Kidney epithelial cell (primary cell): ENCODE data around the gene CLN5. TPM values are rescaled to one million over a fixed set of nuclear protein-coding genes. Genes with fewer than 3 reads are reported as not detected.
A peak's percentile ranks its signal among the peaks of the same experiment; 100 is the strongest.

Experiments
- DNase-seq: peaks from one replicate; pipeline ENCODE4 v3.0.0-alpha.2; 2010; ENCODE audit warnings: low read depth
- H3K27me3 ChIP-seq: 2 replicates; pipeline ENCODE4 v1.6.0; 2011; ENCODE audit warnings: low read length; ENCODE audit not compliant: control insufficient read depth, insufficient read depth
- H3K36me3 ChIP-seq: 2 replicates; pipeline ENCODE4 v1.5.1; 2011; ENCODE audit warnings: low read length; ENCODE audit not compliant: control insufficient read depth, insufficient read depth
- H3K4me3 ChIP-seq: 2 replicates; pipeline ENCODE4 v1.5.1; 2011; ENCODE audit warnings: low read depth, mild to moderate bottlenecking, control low read depth, low read length
- CTCF ChIP-seq: IDR thresholded peaks from 2 replicates; pipeline ENCODE4 v1.5.1; 2011; ENCODE audit warnings: mild to moderate bottlenecking, moderate library complexity, low read length, control low read depth, inconsistent platforms; ENCODE audit not compliant: insufficient read depth, poor library complexity, severe bottlenecking
- total RNA-seq: library from RNA; depleted of rRNA; stranded (reverse); fragments of >200 nt; gene quantifications from 2 replicates; pipeline ENCODE4 v1.2.3, GENCODE V29; 2015

Gene CLN5
- total RNA-seq, 1 donor from 2014 or later, result 26.4 TPM

- Histone ChIP-seq H3K27me3 (no peaks in the 10 kb centered on the region), H3K4me3 (peak overlapping the region; percentile 74), H3K36me3 (no peaks in the 10 kb centered on the region)
- DNase-seq, result no peak
- TF ChIP-seq CTCF, result no peak
Measured at GRCh38 chr13:77026255-77026860, 34.5 kb downstream of the CLN5 start.

- DNase-seq, result no peak
- no peaks in the 10 kb centered on the region for H3K27me3 ChIP-seq
- H3K4me3 ChIP-seq, result peak within 1 kb of the TSS; percentile 74
- H3K36me3 ChIP-seq, result no peaks in the 10 kb centered on the region
- TF ChIP-seq CTCF, result no peak
Measured at GRCh38 chr13:77026861-77027621, 35.2 kb downstream of the CLN5 start, which contains the start of gene FBXL3. Gene FBXL3 (minus strand): TSS chr13:77027159. CDS start chr13:77021860, 5,299 bp downstream.

- Histone ChIP-seq H3K27me3 (no peaks in the 10 kb centered on the region), H3K36me3 (no peaks in the 10 kb centered on the region), H3K4me3 (no peak overlapping the region)
- no peak for TF ChIP-seq CTCF
- no peak for DNase-seq
Measured at GRCh38 chr13:77028202-77028601, 36.3 kb downstream of the CLN5 start.

GRCh38 chr13:77029436-77029835 lies 37.6 kb downstream of the CLN5 start:
- DNase-seq, result no peak
- no peaks in the 10 kb centered on the region for H3K36me3 ChIP-seq
- no peaks in the 10 kb centered on the region for H3K27me3 ChIP-seq
- H3K4me3 ChIP-seq, result no peak overlapping the region
- TF ChIP-seq CTCF, result no peak

GRCh38 chr13:77031656-77032243 lies 39.9 kb downstream of the CLN5 start:
- H3K4me3 ChIP-seq, result no peak overlapping the region
- TF ChIP-seq CTCF, result no peak
- H3K27me3 ChIP-seq, result no peaks in the 10 kb centered on the region
- H3K36me3 ChIP-seq, result no peaks in the 10 kb centered on the region
- DNase-seq, result no peak
